Ectodermal cell (in vitro differentiated cells): ENCODE data around the gene STPG4.

Experiments used
- H3K27ac ChIP-seq: 2 replicates; pipeline ENCODE4 v1.7.0; 2013; ENCODE audit warnings: mild to moderate bottlenecking, low read depth, low read length; ENCODE audit not compliant: insufficient read depth, poor library complexity, severe bottlenecking
- H3K27me3 ChIP-seq: 2 replicates; pipeline ENCODE4 v1.7.0; 2013; ENCODE audit warnings: mild to moderate bottlenecking, low read length; ENCODE audit not compliant: insufficient read depth, control insufficient read depth, poor library complexity, severe bottlenecking
- H3K36me3 ChIP-seq: one replicate; pipeline ENCODE4 v1.7.0; 2013; ENCODE audit warnings: low read length; ENCODE audit not compliant: control insufficient read depth, insufficient read depth
- H3K4me1 ChIP-seq: one replicate; pipeline ENCODE4 v1.7.0; 2013; ENCODE audit warnings: low read length; ENCODE audit not compliant: control insufficient read depth, insufficient read depth
- H3K4me3 ChIP-seq: 2 replicates; pipeline ENCODE4 v1.7.0; 2013; ENCODE audit warnings: low read depth, low read length, control low read depth; ENCODE audit not compliant: insufficient read depth
- H3K9me3 ChIP-seq: 2 replicates; pipeline ENCODE4 v1.7.0; 2013; ENCODE audit warnings: mild to moderate bottlenecking, low read length, moderate library complexity; ENCODE audit not compliant: control insufficient read depth
- WGBS, 2 experiments: methylation state at CpG; one replicate each; pipeline ENCODE4 v1.1.7; 2013; ENCODE audit warnings: missing lambda C conversion rate in 2 of 2; 5-methylcytosine and 5-hydroxymethylcytosine counted together

The STPG4 gene

GRCh38 chr2:47083485-47083884 is 71.6 kb downstream of the STPG4 start:
- no peaks in the 10 kb centered on the region for H3K36me3 ChIP-seq
- H3K4me3 ChIP-seq: no peak overlapping the region
- no peak overlapping the region for H3K27ac ChIP-seq
- H3K9me3 ChIP-seq: no peaks in the 10 kb centered on the region
- H3K27me3 ChIP-seq: no peaks in the 10 kb centered on the region
- 84 to 92% methylated on average over 3 of the region's 3 CpGs for WGBS, 2 experiments
- peaks cover 26% of the 10 kb centered on the region for H3K4me1 ChIP-seq

- H3K27me3 ChIP-seq: no peaks in the 10 kb centered on the region
- no peak overlapping the region for H3K27ac ChIP-seq
- no peaks in the 10 kb centered on the region for H3K36me3 ChIP-seq
- no peaks in the 10 kb centered on the region for H3K9me3 ChIP-seq
- H3K4me3 ChIP-seq: no peak overlapping the region
- H3K4me1 ChIP-seq: peaks cover 26% of the 10 kb centered on the region
- WGBS, 2 experiments: 88 to 91% methylated on average over 6 of the region's 6 CpGs
Measured at GRCh38 chr2:47083005-47083404, 72.1 kb downstream of the STPG4 start.

DNA sequence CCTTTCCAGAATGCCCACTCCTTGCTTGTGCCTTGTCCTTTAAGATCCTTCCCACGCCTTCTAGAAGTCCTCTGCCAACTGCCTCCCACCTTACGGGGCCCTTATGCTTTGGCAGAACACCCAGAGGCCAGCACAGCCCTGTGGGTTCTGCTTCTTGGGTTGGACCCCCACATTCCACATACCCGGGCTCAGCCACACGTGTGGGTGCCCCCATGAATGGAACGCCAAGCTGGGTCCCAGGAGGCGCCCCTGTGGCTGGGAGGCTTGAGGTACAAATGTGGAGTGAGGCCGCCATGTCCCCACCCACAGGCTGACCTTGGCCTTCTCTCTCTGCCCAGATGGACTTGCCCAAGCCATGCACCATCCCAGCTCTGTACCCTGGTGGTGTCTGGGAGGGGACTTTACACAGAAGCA is 74.2 kb downstream of the STPG4 start:
- H3K27ac ChIP-seq: no peak overlapping the region
- no peaks in the 10 kb centered on the region for H3K27me3 ChIP-seq
- no peaks in the 10 kb centered on the region for H3K36me3 ChIP-seq
- H3K4me1 ChIP-seq: peaks cover 32% of the 10 kb centered on the region
- no peak overlapping the region for H3K4me3 ChIP-seq
- WGBS, 2 experiments: 95 to 96% methylated on average over 7 of the region's 7 CpGs
- no peaks in the 10 kb centered on the region for H3K9me3 ChIP-seq

DNA sequence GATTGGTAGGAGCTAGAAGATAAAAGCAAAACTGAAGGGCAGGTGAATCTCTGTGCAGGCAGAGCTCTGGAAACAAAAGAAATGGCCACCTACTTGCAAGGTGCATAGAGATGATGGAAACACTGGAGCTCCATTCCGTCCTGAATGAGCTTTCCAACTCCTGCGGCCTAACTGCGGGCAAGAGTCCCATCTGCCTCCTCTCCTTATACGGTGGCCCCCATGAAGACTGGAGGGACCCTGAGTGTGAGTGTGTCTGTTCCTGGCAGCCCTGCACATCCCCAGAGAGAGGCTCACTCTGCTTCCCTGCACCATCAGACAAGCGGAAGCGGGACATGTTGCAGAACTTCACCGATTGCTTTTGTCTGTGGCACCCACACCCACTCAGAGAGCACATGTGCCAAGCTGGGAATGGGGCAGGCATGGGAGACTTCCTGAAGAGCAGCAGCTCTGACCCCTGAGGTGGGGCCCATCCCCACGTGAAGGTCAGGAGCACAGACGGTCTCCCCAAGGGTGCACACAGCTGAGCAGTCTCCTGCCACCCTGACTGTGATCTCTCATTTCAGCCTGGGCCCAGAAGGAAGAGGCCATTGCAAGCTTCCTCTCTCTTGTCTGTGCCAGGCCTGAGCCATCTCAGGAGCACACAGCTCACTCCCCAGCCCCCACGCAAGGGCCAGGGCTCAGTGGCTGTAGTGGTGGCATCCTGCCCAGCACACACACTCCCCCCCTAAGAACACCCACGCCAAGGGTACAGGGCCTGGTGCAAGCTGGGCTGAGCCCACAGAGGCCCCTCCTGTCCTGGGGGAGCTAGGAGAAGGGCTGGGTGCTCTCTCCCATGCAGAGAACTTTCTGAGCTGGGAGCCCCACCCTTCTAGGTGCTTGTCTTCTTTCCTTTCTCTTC is 75.3 kb downstream of the STPG4 start:
- no peaks in the 10 kb centered on the region for H3K9me3 ChIP-seq
- H3K4me3 ChIP-seq: no peak overlapping the region
- H3K27ac ChIP-seq: no peak overlapping the region
- peaks cover 30% of the 10 kb centered on the region for H3K4me1 ChIP-seq
- no peaks in the 10 kb centered on the region for H3K27me3 ChIP-seq
- no peaks in the 10 kb centered on the region for H3K36me3 ChIP-seq
- WGBS, 2 experiments: 81 to 85% methylated on average over 11 of the region's 11 CpGs

DNA sequence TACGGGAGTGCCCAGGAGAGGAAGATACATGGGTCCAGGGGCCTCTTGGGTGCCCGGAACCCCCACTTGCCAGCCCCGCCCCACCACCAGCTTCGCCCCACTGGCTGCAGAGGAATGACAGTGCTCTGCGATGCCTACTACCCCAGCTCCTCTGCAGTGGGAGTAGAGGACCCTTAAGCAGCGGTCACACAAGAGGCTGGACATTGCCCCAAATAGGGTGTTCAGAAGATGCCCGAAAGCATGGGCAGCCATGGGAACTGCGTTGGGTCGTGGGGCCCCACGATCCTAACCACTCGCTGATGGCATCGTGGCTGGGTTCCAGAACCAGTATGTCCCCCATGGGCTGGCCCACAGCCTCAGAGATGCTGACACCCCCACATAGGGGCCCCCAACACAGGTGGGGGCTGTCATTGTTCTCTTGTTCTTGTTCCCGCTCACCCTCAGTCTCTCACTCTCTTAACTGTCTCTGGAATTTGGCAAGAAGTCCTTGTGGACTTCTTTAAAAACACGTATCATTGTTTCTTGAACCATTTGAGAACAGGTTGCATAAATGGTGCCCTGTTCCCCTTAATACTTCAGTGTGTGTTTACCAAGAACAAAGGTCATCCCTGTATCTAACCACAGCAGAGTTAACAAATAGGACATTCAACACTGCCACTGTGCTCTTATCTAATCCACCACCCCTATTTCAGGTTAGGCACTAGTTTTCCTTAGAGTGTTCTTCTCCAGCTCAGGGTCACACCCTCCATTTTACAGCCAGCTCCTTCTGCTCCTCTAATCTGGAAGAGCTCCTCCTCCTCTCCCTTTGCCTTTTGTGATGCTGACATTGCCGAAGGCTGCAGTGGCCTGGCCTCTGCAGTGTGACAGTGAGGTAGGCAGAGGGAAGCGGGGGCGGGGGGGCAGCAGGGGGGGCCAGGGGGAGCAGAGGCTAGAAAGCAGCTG is 76.3 kb downstream of the STPG4 start:
- Histone ChIP-seq H3K36me3 (no peaks in the 10 kb centered on the region), H3K27ac (no peak overlapping the region), H3K4me1 (peaks cover 30% of the 10 kb centered on the region), H3K27me3 (no peaks in the 10 kb centered on the region), H3K9me3 (no peaks in the 10 kb centered on the region), H3K4me3 (no peak overlapping the region)
- WGBS, 2 experiments: 81 to 87% methylated on average over 16 to 17 of the region's 17 CpGs

DNA sequence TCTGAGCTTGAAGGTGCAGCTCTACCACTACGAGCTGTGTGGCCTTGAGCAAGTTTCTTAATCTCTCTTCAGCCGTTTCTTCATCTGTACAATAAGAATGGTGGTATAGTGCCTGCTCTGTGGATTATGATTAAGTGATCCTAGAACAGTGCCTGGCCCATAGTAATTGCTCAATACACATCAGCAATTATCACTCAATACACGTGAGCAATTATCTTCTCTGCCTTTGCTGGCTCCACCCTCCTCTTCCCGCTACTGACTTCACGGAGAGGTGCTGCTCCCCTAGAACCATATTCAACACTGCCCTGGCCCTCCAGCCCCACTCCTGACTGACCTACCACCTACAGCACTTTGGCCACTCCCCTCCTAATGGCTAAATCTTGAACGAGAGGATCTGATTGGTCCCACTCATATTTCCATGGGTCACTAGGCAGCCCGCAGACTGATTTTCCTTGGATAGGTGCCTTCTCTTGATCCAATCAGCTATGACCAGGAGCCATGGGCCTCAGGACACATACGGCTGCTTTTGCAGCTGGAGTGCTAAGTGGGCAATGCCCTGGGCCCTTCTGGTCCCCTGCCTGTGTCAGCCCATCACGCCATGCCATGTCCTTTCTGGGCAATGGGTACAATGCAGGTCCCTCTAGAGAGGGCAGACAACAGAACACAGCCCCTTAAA is 77.5 kb downstream of the STPG4 start:
- Histone ChIP-seq H3K4me3 (no peak overlapping the region), H3K27ac (no peak overlapping the region), H3K36me3 (no peaks in the 10 kb centered on the region), H3K4me1 (peaks cover 36% of the 10 kb centered on the region), H3K9me3 (no peaks in the 10 kb centered on the region), H3K27me3 (no peaks in the 10 kb centered on the region)
- WGBS, 2 experiments: 91 to 93% methylated on average over 9 of the region's 9 CpGs

DNA sequence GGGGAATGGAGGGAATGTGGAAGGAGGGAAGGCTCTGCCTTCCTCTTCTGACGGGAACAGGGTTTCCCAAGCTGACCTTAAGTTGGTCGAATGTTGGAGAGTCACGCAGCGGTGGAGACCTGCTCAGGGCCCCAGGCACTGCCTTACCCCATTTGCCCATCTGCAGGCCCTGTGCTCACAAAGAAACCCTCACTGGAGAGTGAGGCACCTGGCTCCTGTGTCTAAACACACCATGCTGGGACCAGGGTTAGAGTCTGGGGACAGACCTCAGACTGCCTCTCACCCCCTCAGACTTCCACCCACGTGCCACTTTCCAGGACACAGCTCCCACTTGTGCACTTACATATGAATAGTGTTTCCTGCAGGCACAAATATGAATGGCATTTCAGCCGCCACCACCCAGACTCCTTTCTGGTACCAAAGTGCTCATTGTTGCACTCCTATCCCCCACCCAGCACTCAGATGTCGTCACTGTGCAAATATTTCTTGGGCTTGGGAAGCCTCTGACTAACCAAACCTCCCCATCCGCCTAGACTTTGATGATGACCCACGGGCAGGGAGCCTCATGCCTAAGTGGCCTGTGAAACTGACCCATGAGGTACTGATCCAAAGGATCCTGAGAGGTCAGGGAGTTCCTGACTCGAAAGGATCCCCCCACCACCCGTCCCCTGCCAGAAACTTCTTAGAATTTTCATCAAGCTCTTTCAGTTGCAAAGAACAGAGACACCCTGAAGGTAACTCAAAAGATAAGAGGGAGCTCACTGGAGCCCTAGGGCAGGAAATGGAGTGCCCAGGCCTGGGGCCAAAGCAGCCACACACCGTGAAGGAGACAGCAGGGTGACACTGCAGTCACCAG is 78.3 kb downstream of the STPG4 start:
- Histone ChIP-seq H3K4me1 (peaks cover 42% of the 10 kb centered on the region), H3K36me3 (no peaks in the 10 kb centered on the region), H3K9me3 (no peaks in the 10 kb centered on the region), H3K4me3 (no peak overlapping the region), H3K27ac (no peak overlapping the region), H3K27me3 (no peaks in the 10 kb centered on the region)
- 64 to 71% methylated on average over 12 of the region's 12 CpGs for WGBS, 2 experiments

DNA sequence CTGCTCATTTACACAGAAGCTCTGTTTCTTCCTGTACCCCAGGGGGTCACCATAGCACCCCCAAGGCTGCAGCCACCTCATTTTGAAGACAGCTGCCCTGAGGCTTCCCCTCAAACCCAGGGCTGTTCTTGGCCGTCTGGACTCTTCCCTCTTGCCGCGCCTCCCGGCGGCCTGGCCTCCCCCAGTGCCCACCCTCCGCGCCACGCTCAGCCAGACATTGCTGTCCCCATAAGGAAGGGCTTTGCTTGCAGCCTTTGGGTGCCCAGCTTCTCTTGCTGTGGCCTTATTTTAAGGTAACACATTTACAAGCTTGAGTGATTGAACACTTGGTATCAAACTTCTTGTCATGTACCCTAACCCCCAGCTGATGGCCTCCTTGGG is 79.0 kb downstream of the STPG4 start:
- Histone ChIP-seq H3K27me3 (no peaks in the 10 kb centered on the region), H3K4me1 (peaks cover 45% of the 10 kb centered on the region), H3K36me3 (no peaks in the 10 kb centered on the region), H3K27ac (no peak overlapping the region), H3K9me3 (no peaks in the 10 kb centered on the region), H3K4me3 (no peak overlapping the region)
- WGBS, 2 experiments: 92 to 93% methylated on average over 8 of the region's 8 CpGs

- 80 to 87% methylated on average over 6 of the region's 6 CpGs for WGBS, 2 experiments
- peaks cover 51% of the 10 kb centered on the region for H3K4me1 ChIP-seq
Measured at GRCh38 chr2:47075361-47076125, 79.6 kb downstream of the STPG4 start.

More at GRCh38 chr2:47075361-47076125, 79.6 kb downstream of the STPG4 start:
- Histone ChIP-seq H3K27ac (no peak overlapping the region), H3K36me3 (no peaks in the 10 kb centered on the region), H3K9me3 (no peaks in the 10 kb centered on the region), H3K4me3 (no peak overlapping the region), H3K27me3 (no peaks in the 10 kb centered on the region)
